BE2C (cell line): Measurements from ENCODE around the gene SEC16B.

Experiments used
- DNase-seq: peaks from one replicate; pipeline ENCODE4 v3.0.0-alpha.2; 2020
- H3K27me3 ChIP-seq: fragments of 250-450 bp; sonication (Bioruptor Pico); 2 replicates; pipeline ENCODE4 v1.5.1; 2020; ENCODE audit warnings: mild to moderate bottlenecking
- H3K36me3 ChIP-seq: fragments of 250-450 bp; sonication (Bioruptor Pico); 2 replicates; pipeline ENCODE4 v1.5.1; 2020; ENCODE audit warnings: mild to moderate bottlenecking
- H3K4me1 ChIP-seq: fragments of 250-450 bp; sonication (Bioruptor Pico); 2 replicates; pipeline ENCODE4 v1.5.1; 2020
- H3K4me3 ChIP-seq: 2 replicates; pipeline ENCODE4 v1.5.1; 2011; ENCODE audit warnings: low read depth, low read length
- H3K9me3 ChIP-seq: fragments of 250-450 bp; sonication (Bioruptor Pico); 2 replicates; pipeline ENCODE4 v1.5.1; 2020
- CTCF ChIP-seq: IDR thresholded peaks from 2 replicates; pipeline ENCODE4 v1.5.1; 2012; ENCODE audit warnings: mild to moderate bottlenecking, low read depth, low read length

SEC16B gene

DNA sequence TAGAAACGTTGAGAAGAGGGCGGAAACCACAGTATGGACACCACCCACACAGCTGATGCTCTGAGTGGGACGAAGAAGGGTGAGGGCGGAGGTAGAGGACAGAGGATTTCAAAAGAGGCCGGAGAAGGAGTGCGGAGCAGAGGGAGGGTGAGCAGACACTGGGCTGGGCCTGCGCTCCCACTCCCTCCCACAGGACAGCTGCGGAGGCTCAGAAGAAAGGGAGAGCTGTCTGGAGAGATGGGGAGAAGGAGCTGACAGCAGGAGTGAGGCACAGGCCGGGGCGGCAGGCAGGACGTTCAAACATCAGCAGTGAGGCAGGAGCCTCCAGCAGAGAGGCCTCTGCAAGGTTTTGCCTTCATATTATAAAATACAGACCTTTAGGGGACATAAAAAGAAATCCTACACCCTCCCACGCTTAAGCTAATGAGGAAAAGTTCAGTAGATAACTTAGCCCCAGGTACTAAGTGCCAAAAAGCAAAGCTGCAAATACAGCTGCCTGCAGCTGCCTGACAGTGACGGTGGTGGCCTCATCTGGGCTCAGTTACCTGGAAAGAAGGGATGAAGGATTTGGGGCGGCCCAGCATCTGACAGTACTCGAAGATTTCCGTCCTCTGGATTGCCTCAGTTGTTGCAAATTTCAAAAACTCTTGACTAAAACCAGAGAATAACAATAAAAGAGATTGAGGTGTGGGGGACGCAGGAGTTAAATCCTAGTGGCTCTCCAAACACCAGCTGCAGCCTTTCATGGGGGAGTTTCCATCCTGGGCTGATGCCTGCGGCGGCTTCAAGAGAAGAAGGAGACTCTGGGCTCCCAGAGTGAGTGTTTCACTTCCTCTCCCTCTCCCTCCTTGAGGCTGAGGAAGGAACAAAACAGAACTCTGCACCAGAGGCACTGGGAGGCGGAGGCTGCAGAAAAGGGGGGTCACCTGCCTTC lies 25.6 kb downstream of the SEC16B start:
- Histone ChIP-seq H3K36me3 (no peaks in the 10 kb centered on the region), H3K9me3 (no peaks in the 10 kb centered on the region), H3K27me3 (no peaks in the 10 kb centered on the region), H3K4me3 (no peak overlapping the region), H3K4me1 (no peaks in the 10 kb centered on the region)
- DNase-seq = no peak
- TF ChIP-seq CTCF = no peak

- H3K4me3 ChIP-seq = no peak overlapping the region
- no peak for TF ChIP-seq CTCF
- H3K27me3 ChIP-seq = no peaks in the 10 kb centered on the region
- no peaks in the 10 kb centered on the region; the same call in 1 of the 2 replicates for H3K9me3 ChIP-seq
- DNase-seq = no peak
- H3K36me3 ChIP-seq = no peaks in the 10 kb centered on the region
- H3K4me1 ChIP-seq = no peaks in the 10 kb centered on the region
Observed at GRCh38 chr1:177941976-177942375, 27.9 kb downstream of the SEC16B start.

- H3K9me3 ChIP-seq = no peaks in the 10 kb centered on the region; the same call in 1 of the 2 replicates
- no peaks in the 10 kb centered on the region for H3K4me1 ChIP-seq
- TF ChIP-seq CTCF = no peak
- no peaks in the 10 kb centered on the region for H3K36me3 ChIP-seq
- no peak for DNase-seq
- H3K4me3 ChIP-seq = no peak overlapping the region
- no peaks in the 10 kb centered on the region for H3K27me3 ChIP-seq
Observed at GRCh38 chr1:177940682-177941081, 29.2 kb downstream of the SEC16B start.

DNA sequence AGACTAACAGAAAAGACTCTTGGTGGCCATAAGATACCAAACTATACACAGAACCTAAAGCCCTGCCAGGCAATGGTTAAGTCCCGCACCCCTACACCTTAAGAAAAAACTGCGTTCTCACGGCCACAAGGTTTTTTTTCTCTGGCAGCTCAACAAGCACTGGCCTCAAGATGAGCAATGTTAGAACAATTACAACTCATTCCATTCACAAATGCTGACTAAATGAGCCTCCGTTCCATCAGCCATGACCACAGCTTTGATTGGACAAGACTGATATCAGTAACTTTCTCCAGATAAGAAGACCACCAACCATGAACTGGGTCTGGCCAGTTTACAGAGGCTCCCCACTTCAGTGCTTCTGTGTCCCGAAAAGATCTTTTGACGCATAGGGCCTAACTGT lies 31.9 kb downstream of the SEC16B start:
- TF ChIP-seq CTCF = no peak
- no peak for DNase-seq
- Histone ChIP-seq H3K4me3 (no peak overlapping the region), H3K27me3 (no peaks in the 10 kb centered on the region), H3K4me1 (no peaks in the 10 kb centered on the region), H3K9me3 (no peaks in the 10 kb centered on the region; the same call in 1 of the 2 replicates), H3K36me3 (no peaks in the 10 kb centered on the region)

DNA sequence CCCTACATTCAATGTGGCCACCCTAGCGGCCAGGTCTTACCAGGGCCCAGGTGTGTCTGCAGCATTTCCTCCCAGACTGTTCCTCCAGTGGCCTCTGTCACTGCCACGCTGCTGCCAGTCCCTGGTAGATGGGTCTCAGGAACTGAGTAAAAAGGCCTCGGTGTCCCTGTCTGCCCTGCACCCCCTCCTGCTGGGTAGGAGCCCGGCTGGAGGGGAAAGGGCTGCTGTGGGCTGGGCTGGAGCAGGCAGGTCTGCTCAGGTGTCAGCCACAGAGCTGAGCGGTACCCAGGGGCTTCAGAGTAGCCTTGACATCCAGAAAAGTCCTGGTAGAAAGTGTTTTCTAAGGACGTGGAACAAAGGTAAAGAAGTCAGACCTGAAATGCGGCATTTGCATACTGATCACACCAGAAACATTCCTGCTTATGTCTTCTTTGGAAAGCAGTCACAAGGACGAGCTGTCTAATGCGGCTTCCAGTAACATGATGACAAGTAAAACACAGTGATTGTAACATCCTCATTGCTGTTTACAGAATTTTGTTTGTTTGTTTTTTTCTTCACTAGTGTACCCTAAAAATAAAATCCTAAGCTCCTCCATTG lies 32.6 kb downstream of the SEC16B start:
- Histone ChIP-seq H3K4me1 (no peaks in the 10 kb centered on the region), H3K4me3 (no peak overlapping the region), H3K9me3 (no peaks in the 10 kb centered on the region; the same call in 1 of the 2 replicates), H3K36me3 (no peaks in the 10 kb centered on the region), H3K27me3 (no peaks in the 10 kb centered on the region)
- TF ChIP-seq CTCF = no peak
- no peak for DNase-seq
